ENCODE data around the gene PAK6. TPM values are rescaled to one million over a fixed set of nuclear protein-coding genes. Genes with fewer than 3 reads are reported as not detected.
A peak's percentile ranks its signal among the peaks of the same experiment; 100 is the strongest.

The PAK6 gene
- total RNA-seq, 4 donors from 2014 or later, result 0.72 to 1.5 TPM; not detected in 2

- DNase-seq (ENCODE audit: low spot score) (no peak), ATAC-seq (ENCODE audit: low FRiP score) (no peak)
- TF ChIP-seq CTCF (IDR thresholded peaks at IDR 0.05), result no peak
These were observed 38.1 kb downstream of the PAK6 start for GRCh38 chr15:40276927-40277326.

GRCh38 chr15:40277471-40277870 lies 38.6 kb downstream of the PAK6 start:
- DNase-seq (ENCODE audit: low spot score) (no peak), ATAC-seq (ENCODE audit: low FRiP score) (no peak)
- TF ChIP-seq CTCF (IDR thresholded peaks at IDR 0.05), result no peak

- no peak for TF ChIP-seq CTCF (IDR thresholded peaks at IDR 0.05)
- no peak for DNase-seq (ENCODE audit: low spot score)
These were observed 39.2 kb downstream of the PAK6 start for GRCh38 chr15:40278026-40278425.

GRCh38 chr15:40279437-40280141 lies 40.7 kb downstream of the PAK6 start:
- ATAC-seq (ENCODE audit: low FRiP score) (peak; percentile 29), DNase-seq (ENCODE audit: low spot score) (peak; percentile 77)
- peak in 2 of 3 donors; percentile 68 to 70 for TF ChIP-seq CTCF (IDR thresholded peaks at IDR 0.05)

More at GRCh38 chr15:40278026-40278425, 39.2 kb downstream of the PAK6 start:
- ATAC-seq (ENCODE audit: low FRiP score), result no peak

- ATAC-seq (ENCODE audit: low FRiP score) (no peak), DNase-seq (ENCODE audit: low spot score) (no peak)
- TF ChIP-seq CTCF (IDR thresholded peaks at IDR 0.05), result no peak
These were observed 41.6 kb downstream of the PAK6 start for GRCh38 chr15:40280260-40281056.

- DNase-seq (ENCODE audit: low spot score), result no peak
- no peak for ATAC-seq (ENCODE audit: low FRiP score)
- no peak for TF ChIP-seq CTCF (IDR thresholded peaks at IDR 0.05)
These were observed 42.4 kb downstream of the PAK6 start for GRCh38 chr15:40281057-40281800.

Measured in omental fat pad (tissue), 4 donors.